Left kidney (tissue), 2 donors: ENCODE results near the gene ZFYVE28. TPM values are rescaled to one million over a fixed set of nuclear protein-coding genes. Genes with fewer than 3 reads are reported as not detected.

Experiments used
- DNase-seq: peaks from one replicate; pipeline ENCODE4 v3.0.0-alpha.2; 2013
- polyA plus RNA-seq: library from polyadenylated mRNA; unstranded; fragments of 120-200 nt; gene quantifications from one replicate; pipeline ENCODE4 v1.2.1, GENCODE V29; 2013; ENCODE audit not compliant: insufficient read length

ZFYVE28 gene
- polyA plus RNA-seq, 1 donor = 2.7 TPM

DNA sequence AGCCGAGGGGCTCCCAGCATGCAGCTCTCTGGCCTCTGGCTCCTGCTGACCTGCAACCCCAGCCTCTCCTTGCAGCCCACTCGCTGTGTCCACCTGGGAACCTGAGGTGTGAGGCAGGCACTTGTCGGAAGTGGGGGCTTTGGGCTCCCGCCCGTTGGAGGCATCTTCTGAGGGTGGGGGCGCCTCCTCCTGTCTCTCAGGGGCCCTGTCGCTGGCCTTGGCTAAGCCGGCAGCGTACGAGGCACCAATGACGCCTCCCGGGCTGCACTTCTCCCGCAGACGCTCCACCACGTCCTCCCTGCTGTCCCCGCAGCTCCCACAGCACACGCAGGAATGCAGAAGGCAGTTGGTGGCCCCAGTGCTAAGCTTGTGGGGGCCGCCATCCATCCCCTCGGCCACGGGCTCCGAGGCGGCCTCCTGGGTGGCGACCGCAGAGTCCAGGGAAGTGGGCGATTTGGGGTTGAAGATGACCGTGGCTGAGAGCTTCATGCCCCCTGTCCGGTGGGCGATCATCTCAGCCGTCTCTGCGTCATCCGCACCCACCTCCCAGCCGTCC, 114.0 kb downstream of the ZFYVE28 start:
- no peak for DNase-seq

DNA sequence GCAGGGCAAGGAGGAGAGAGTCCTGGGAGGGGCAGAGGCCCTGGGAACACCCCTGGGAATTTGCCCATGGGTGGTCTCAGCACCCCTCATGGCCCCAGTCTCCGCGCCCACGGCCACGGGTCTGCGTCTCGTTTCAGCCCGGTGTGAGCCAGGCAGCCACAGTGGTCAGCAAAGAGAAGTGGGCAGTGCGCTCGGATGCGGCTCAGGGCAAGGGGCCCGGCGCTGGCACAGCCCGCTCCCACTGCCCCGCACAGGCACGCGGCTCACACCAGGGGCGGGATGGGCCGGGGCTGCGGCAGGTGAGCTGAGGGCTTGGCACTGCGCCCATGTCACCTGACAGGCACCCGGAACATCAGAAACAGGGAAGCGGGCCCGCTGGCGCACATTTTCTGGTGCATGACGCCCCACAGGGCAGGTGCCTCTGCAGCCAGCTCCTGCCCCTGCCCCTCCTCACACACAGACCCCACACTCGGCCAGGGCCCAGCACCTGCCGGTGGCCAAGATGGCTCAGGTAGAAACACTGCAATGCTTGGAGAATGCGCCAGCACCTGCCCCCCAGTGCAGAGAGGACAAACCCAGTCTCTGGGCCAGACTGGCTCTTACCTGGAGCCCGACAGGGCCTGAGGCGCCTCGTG, 114.6 kb downstream of the ZFYVE28 start:
- DNase-seq = no peak

DNA sequence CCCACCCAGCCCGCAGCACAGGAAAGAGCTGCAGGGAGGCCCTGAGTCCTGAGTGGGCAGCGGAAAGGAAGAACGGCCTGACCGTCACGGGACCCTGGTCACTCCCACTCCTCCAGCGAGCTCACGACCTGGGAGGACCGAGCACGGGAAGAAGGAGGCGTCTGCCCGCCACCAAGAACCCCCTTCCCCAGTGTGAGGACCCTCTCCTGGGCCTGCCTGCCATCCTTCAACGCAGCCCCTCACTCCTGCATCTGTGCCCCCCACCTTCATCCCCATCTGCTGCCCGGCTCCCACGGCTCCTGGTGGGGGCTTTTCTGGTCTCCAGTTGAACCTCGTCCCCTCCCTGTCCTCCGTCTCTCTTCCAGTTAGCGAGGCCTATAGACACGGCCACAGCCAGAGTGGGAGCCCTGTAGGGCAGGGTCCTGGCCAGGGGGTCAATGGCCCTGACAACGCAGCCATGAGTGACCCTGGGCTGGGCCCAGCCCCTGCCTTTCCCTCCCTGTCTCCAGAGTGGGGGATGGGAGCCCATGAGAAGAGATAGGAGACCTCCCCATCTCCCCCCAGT, 115.2 kb downstream of the ZFYVE28 start:
- no peak for DNase-seq

DNA sequence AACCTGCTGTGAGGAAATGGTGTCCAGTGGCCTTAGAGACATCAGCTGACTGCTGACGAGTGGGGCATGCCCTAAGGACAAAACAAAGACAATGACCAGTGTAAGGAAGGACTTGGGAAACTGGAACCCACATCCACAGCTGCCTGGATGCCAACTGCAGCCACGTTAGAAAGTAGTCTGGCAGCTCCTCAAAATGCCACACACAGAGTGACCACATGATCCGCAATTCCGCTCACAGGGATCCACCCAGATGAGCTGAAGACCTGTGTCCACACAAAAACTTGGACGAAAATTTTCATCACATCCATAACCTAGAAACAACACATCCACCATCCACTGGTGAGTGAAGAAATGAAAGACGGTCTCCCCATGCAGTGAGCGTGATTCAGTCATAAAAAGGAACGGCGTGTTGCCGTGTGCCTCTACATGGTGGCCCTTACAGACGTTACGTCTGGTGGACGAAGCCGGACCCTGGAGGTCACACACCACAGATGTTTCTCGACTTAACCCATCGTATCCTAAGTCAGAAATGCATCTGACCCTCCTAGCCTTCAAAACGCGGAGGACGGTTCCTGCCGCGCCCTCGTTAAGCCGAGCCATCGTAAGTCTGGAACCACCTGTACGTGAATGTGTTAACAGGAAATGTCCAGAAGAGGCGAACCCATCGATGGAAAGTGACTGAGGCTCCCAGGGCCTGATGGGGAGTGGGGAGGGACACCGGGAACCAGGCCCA, 115.9 kb downstream of the ZFYVE28 start:
- no peak for DNase-seq

DNA sequence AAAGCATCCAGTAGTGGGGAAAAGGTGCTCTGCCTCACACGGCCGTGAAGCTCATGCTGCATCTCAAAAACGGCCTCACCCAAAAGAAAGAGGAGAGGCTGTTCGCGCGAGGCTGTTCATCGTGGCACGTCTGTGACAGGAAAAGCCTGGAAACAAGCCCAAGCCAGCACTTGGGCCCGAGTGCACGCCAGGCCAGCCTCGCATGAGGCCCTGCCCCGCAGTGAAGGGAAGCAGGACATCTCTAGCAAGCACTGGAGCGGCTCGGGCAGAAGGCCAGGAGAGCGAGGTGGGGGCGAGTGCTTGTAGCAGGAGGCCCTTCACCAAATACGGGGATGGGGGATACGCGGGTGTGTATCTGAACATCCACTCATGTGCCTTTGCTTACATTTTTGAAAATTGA, 116.6 kb downstream of the ZFYVE28 start:
- no peak for DNase-seq

DNA sequence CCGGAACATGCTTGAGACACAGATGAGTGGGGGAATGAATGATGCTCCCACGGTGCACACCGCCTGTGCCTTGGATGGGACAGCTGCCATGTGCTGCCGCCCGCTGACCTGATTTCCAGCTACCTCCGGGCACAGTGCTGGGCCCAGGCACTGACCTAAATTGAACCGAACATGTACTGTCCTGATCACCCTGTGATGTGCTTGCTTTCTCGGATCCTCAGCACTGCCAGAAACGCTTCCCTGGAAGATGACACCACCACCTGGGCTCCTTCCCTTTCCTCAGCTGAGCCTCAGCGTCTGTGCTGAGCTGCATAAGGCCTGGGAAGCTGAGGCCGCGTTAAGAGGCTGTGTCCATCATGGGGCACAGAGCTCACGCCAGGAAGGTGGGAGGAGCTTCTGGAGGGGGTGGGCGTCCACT, 117.2 kb downstream of the ZFYVE28 start:
- DNase-seq = no peak

DNA sequence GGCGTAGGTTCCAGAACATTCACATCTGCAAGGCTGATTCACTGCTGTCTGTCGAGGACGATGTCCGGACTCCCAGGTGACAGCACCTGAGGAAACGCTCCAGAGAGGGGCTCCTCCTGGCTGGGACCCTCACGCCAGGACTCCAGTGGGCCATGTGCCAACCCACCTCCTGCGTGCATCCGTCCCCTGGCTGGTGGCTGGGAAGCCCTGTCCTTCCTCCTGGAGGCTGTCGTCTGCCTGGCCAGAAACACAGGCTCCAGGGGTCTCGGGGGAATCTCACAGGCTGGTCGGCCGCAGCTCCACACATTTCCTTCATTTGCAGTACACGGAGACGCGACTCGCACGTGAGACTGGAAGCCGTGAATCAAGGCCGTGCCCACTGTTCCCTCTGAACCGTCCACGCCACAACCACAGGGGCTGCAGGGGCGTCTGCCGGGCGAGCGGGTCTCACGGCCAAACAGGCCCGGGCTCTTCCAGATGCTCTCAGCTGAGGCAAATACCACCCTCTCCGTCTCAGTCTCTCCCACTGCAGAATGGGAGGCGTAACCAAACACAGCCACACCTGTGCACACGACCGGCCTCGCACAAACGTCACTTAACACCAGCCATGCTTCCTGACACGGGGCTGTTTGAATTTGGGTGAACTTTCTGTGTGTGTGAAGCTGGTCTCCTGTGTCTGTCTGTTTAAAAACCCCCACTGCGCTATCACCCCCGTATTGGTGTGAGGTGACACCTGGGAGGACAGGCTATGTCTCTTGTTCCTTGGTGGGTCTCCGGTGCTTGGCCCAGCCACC, 117.8 kb downstream of the ZFYVE28 start:
- no peak for DNase-seq

DNA sequence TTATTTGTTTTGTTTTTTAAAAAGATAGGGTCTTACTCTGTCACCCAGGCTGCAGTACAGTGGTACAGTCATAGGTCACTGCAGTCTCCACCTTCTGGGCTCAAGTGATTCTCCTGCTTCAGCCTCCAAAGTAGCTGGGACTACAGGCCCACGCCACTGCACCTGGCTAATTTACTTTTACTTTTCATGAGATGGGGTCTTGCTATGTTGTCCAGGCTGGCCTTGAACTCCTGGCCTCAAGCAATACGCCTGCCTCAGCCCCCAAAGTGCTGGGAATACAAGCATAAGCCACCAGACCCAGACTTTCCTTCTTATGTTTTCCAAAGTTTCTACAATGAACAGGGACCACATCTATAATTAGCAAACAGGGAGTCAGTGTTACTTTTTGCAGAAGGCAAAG, 118.7 kb downstream of the ZFYVE28 start:
- DNase-seq = no peak

DNA sequence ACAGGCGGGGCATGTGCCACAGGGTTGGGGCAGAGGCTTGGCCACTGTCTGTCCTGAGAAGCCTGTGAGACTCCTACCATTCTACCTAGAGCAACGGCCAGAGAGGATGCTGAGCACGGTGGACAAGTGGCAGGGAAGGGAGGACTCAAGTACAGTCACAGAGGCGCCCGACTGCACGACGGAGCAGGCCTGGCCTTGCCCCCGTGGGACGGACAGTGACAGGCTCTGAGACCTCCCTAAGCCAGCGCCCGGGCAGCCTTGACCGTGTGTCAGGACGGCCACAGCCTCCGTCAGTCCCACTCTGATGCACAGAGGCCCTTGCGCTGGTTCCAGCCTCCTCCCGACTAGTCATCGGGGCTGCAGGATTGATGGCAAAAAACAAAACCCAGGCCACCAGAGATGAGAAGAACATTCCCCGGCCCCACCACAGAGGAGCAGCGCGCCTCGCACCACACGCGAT, 119.9 kb downstream of the ZFYVE28 start:
- DNase-seq = no peak

DNA sequence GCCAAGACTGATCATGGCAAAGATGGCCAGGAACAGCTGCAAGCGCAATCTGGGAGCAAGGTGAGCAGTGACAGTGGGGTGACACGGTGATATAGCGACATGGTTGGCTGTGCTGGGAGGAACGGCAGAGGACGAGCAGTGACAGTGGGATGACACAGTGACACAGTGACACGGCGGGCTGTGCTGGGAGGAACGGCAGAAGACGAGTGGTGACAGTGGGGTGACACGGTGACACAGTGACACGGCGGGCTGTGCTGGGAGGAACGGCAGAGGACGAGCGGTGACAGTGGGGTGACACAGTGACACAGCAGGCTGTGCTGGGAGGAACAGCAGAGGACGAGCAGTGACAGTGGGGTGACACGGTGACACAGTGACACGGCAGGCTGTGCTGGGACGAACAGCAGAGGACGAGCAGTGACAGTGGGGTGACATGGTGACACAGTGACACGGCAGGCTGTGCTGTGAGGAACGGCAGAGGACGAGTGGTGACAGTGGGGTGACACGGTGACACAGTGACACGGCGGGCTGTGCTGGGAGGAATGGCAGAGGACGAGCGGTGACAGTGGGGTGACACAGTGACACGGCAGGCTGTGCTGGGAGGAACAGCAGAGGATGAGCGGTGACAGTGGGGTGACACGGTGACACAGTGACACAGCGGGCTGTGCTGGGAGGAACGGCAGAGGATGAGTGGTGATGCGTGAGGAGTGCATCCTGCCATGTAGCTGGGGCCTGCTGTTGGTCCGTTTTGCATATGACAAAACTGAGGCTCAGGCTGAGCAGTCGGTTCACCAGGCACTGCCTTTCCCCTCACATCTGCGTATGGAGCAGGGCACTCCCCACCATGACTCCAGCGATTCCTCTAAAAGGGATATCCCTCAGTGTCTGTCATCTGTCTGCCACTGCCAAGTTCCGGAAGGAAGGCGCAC, 120.6 kb downstream of the ZFYVE28 start:
- no peak for DNase-seq

DNA sequence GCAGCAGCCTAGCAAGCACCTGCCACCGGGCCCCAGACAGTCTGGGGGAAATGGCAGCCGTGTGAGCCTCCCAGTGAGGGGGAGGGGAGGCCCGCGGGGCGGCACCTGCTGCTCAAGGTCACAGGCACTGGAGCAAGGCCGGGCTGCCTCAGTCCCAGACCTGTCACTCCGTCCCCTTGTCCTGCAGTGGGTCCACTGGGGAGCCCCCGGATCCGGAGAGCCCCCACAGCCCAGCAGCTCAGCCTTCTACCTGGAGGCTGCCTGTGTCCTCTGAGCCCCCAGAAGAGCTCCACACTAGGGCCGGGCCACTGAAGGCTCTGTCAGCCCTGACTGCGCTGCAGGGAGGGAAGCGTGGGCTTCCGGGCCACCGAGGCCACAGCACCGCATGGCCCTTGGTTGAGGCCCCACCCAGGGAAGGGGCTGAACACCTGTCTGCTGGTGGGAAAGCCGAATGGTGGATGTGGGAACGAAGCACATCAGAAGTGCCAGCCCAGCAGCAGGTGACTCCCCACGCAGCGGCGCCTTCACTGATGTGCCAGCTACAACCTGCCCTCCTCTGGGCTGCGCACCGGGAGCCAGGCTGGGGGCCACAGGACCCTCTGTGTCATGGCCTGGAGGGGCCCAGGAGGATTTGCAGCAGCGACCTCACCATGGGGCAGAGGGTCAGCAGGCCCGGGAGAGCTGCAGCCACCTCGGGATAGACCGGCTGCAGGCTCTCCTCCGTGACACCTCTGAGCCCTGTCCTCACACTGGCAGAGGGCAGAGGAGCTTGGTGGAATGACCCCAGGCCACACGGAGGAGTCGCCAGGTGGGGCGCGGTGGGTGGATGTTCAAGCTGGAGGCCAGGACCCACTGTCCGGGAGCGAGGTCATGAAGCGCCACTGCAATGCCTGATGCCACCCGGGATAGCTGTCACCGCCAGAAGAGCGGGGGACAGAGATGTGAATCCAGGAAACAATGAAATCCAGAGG, 121.5 kb downstream of the ZFYVE28 start:
- no peak for DNase-seq

DNA sequence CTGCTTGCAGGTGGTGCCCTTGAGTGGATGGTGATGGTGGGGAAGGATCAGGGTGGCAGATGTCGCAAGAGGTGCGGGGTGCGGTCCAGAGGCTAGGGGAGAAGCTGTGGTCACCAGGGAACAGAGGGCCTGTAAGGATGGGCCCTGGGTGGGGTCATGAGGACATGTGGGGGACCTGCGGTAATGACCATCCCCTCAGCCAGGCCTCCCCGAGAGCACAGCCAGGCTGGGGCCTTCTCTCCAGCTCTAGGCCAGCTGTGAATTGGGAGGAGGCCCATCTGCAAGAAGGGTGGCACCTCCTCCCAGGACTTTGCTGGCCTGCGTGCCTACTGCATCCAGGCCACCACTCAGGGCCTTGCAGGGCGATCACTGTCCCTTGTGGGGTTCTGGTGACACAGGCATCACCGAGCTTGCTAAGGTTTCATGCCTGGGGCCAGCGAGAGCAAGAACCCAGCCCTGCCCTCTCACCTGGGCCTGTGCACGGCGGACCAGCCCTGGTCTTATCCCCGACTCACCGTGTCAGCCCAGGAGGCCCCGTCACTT, 122.5 kb downstream of the ZFYVE28 start:
- no peak for DNase-seq

DNA sequence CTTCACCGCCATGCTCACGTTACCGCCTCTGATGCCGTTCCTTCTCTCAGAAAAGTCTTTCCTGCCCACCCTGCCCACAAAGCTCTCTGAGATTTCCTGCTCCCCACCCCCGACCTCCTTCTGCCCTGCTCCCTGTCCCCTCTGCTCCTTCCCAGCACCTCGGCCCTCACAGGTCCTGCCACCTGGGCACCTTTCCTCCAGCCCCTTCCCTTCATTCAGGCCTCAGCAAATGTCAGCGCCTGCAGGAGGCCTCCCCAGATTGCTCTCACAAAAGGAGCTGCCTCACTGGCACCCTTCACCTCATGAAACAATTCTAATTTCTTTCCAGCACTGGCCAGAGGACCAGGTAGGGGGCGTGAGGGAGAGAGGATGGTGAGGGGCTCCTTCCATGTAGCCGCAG, 122.9 kb downstream of the ZFYVE28 start:
- no peak for DNase-seq

DNA sequence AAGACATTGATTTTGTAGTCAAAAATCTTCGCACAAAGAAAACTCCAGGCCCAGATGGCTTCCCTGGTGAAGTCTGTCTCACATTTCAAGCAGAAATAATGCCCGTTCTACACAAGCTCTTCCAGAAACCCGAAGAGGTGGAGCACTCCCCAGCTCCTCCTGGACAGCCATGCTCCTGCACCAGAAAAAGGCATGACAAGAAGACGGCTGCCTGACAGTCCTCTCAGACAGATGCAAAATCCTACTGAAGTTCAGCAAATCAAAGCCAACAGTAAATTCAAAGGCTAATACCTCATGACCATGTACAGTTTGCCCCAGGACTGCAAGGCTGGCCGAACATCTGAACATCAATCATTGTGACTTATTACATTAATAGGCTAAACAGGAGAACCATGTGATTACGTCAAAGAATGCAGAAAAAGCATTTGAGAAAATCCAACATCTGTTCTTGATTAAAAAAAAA, 125.8 kb downstream of the ZFYVE28 start:
- DNase-seq = peak; percentile 28

DNA sequence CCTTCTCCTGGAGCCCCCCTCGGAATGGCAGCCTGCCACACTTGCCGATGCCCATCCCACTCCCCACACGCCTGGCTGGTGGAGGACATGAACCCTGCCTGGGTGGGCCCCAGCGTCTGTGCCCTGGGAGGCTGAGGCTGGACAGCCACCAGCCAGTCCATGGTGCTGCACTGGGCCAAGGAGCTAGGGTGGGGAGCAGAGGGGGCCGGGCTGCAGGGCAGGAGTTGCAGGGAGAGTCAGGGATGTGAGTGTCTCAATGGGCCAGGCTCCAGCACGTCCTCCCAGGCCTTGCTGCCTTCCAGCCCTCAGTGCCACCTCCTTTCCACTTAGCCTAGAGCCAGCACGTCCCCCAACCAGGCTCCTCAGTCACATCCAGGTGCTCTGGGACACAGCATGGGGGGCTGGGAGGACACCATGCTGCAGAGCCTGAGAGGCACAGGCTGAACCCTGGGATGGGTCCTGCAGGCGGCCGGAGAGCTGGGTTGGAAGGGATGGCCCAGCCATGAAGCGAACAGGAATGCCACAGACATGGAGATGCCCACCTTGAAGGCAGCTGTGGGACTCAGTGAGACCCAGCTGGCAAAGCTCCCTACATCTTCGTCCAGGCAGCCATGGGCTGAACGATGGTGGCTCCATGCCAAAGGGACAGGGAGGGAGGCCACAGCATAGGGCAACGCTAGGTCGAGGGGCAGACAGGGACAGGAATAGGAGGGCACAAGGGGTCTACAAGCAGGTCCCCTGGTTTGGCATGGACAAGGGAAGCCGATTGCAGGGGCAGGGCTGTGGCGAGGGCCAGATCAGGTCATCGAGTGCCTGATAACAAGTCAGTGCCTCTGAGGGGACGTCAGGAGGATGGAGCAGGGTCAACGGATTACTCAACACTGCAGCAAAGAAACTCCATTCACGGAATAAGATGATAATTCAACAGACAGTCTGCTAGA, 126.5 kb downstream of the ZFYVE28 start:
- no peak for DNase-seq

DNA sequence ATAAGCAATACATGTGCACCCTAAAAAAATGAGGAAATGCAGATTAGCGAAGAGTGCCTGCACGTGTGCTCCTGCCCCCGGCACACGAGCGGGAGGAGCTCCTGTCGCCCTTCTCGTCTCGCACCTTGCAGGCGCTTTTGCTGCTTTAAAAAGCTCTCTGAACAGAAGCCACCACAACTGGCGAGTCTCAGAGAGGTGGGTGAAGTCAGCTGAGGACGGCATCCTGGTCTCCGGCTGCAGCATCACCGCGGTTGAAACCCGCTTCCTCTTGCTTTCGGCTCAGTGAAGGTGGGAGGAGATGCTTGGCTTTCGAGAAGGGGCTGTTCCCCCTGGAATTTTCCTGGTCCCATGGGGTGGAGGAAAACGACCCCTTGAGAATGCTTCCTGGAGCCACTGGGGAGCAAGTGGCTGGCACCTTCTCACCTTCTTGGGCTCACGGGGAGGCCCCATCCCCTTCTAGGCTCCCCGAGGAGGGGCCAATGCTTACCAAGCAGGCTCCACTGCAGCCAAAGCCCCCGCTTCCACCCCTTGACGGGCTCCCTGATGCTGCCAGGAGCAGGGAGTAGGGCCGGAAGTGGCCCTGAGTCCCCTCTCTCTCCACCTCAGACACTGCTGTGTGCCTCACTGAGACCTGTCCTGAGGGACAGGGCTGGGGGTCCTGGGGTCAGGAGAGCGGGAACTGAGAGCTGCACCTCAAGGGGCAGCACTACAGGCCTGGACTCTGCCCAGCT, 127.3 kb downstream of the ZFYVE28 start:
- no peak for DNase-seq

DNA sequence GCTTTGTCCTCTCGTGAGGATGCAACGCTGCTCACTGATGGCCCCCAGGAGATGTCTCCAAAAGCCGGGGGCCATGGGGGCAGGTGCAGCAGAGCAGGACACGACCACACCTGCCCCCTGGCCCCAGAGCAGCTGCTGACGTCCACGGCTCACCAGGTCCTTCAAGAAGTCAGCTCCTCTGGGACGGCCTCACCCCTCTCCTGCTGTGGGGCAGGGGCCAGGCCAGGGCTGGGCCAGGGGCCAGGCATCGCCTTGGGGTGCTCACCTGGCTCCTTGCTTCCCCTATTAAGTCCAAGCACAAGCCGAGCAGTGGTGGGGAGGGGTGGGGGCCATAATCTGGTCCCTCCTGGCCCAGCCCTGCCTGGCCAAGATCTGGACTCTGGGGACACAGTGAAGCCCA, 128.0 kb downstream of the ZFYVE28 start:
- no peak for DNase-seq

DNA sequence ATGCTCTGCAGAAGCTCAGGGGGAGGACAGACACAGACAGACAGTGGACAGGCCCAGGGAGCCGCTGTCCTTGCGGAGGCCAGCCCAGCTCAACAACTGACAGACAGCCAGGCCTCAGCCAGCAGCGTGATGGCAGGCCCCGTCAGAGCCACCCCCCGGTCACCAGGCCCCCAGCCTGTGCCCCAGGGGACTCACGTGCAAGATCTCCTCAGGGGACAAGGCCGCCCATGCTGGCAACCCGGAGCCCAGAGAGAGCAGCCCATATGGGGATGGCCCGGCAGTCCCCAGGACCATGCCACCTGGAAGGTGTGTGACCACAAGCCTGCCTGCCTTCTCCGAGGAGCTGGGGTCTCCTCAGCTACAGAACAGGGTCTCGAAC, 128.5 kb downstream of the ZFYVE28 start:
- DNase-seq = no peak
